H9 (cell line): Measurements from ENCODE around the gene NCBP3. TPM values are rescaled to one million over a fixed set of nuclear protein-coding genes. Genes with fewer than 3 reads are reported as not detected.
A peak's percentile ranks its signal among the peaks of the same experiment; 100 is the strongest.

ENCODE experiments used
- DNase-seq: peaks from one replicate; pipeline ENCODE4 v3.0.0-alpha.2; 2017
- H2AFZ ChIP-seq: one replicate; pipeline ENCODE4 v1.6.1; 2013; ENCODE audit warnings: mild to moderate bottlenecking, low read length, control low read depth, moderate library complexity
- H2AK5ac ChIP-seq: 2 replicates; pipeline ENCODE4 v1.6.1; 2013; ENCODE audit warnings: low read length, control low read depth, mixed read lengths; ENCODE audit not compliant: insufficient read length
- H2BK120ac ChIP-seq: one replicate; pipeline ENCODE4 v1.6.1; 2013; ENCODE audit warnings: low read depth, mild to moderate bottlenecking, low read length, control low read depth, inconsistent platforms; ENCODE audit not compliant: poor library complexity, severe bottlenecking
- H2BK12ac ChIP-seq: 2 replicates; pipeline ENCODE4 v1.6.1; 2013; ENCODE audit warnings: low read length, control low read depth, mixed read lengths, low read depth; ENCODE audit not compliant: insufficient read length
- H2BK15ac ChIP-seq: 2 replicates; pipeline ENCODE4 v1.6.1; 2013; ENCODE audit warnings: low read depth, low read length, control low read depth
- H2BK20ac ChIP-seq: one replicate; pipeline ENCODE4 v1.6.1; 2013; ENCODE audit warnings: low read depth, mild to moderate bottlenecking, low read length, control low read depth, inconsistent platforms; ENCODE audit not compliant: poor library complexity, severe bottlenecking
- H2BK5ac ChIP-seq: 2 replicates; pipeline ENCODE4 v1.6.1; 2013; ENCODE audit warnings: low read length, control low read depth, mixed read lengths; ENCODE audit not compliant: insufficient read length
- H3K14ac ChIP-seq: 2 replicates; pipeline ENCODE4 v1.6.1; 2013; ENCODE audit warnings: low read length, control low read depth; ENCODE audit not compliant: insufficient read depth
- H3K18ac ChIP-seq: 2 replicates; pipeline ENCODE4 v1.6.1; 2013; ENCODE audit warnings: low read depth, mild to moderate bottlenecking, mixed read lengths, low read length, control low read depth; ENCODE audit not compliant: insufficient read length
- H3K23ac ChIP-seq: 2 replicates; pipeline ENCODE4 v1.6.1; 2013; ENCODE audit warnings: low read length, control low read depth, mixed read lengths, low read depth; ENCODE audit not compliant: insufficient read length
- H3K23me2 ChIP-seq: 2 replicates; pipeline ENCODE4 v1.6.1; 2013; ENCODE audit warnings: low read depth, mild to moderate bottlenecking, mixed read lengths, low read length, control low read depth; ENCODE audit not compliant: insufficient read length, poor library complexity, severe bottlenecking
- H3K27ac ChIP-seq: 2 replicates; pipeline ENCODE4 v1.5.1; 2013; ENCODE audit warnings: low read length, control low read depth, mixed read lengths, low read depth; ENCODE audit not compliant: insufficient read length
- H3K27me3 ChIP-seq: 2 replicates; pipeline ENCODE4 v1.6.1; 2013; ENCODE audit warnings: low read length, control low read depth, inconsistent platforms; ENCODE audit not compliant: insufficient read depth
- H3K4ac ChIP-seq: 2 replicates; pipeline ENCODE4 v1.6.1; 2013; ENCODE audit warnings: low read depth, mild to moderate bottlenecking, control low read depth, inconsistent platforms, low read length, moderate library complexity
- H3K4me1 ChIP-seq: 2 replicates; pipeline ENCODE4 v1.6.1; 2013; ENCODE audit warnings: low read length, control low read depth, inconsistent platforms; ENCODE audit not compliant: insufficient read depth
- H3K4me2 ChIP-seq: 2 replicates; pipeline ENCODE4 v1.6.1; 2013; ENCODE audit warnings: low read length, control low read depth, mixed read lengths; ENCODE audit not compliant: insufficient read length, insufficient read depth
- H3K56ac ChIP-seq: 2 replicates; pipeline ENCODE4 v1.6.1; 2013; ENCODE audit warnings: low read depth, mild to moderate bottlenecking, mixed read lengths, low read length, control low read depth; ENCODE audit not compliant: insufficient read length
- H3K79me1 ChIP-seq: 2 replicates; pipeline ENCODE4 v1.6.1; 2013; ENCODE audit warnings: low read depth, mild to moderate bottlenecking, moderate library complexity, low read length, control low read depth, inconsistent platforms; ENCODE audit not compliant: insufficient read depth, poor library complexity, severe bottlenecking
- H3K79me2 ChIP-seq: 2 replicates; pipeline ENCODE4 v1.6.1; 2013; ENCODE audit warnings: low read length, control low read depth, inconsistent platforms; ENCODE audit not compliant: insufficient read depth
- H3K9ac ChIP-seq: 2 replicates; pipeline ENCODE4 v1.6.1; 2013; ENCODE audit warnings: low read length, control low read depth, mixed read lengths; ENCODE audit not compliant: insufficient read length; ENCODE audit errors: extremely low read depth
- H3K9me3 ChIP-seq: one replicate; pipeline ENCODE4 v1.6.1; 2013; ENCODE audit warnings: low read depth, low read length, inconsistent platforms; ENCODE audit not compliant: control insufficient read depth
- H3T11ph ChIP-seq: one replicate; pipeline ENCODE4 v1.6.1; 2013; ENCODE audit warnings: mild to moderate bottlenecking, low read length, control low read depth, inconsistent platforms
- H4K20me1 ChIP-seq: one replicate; pipeline ENCODE4 v1.6.1; 2013; ENCODE audit not compliant: control insufficient read depth, insufficient read length, insufficient read depth
- H4K5ac ChIP-seq: 2 replicates; pipeline ENCODE4 v1.6.1; 2013; ENCODE audit warnings: low read depth, mild to moderate bottlenecking, mixed read lengths, low read length, control low read depth; ENCODE audit not compliant: insufficient read length
- H4K8ac ChIP-seq: replicated peaks from 2 replicates; pipeline ENCODE4 v1.6.1; 2013; ENCODE audit warnings: low read length, control low read depth, mixed read lengths, low read depth; ENCODE audit not compliant: insufficient read length
- H4K91ac ChIP-seq: 2 replicates; pipeline ENCODE4 v1.6.1; 2013; ENCODE audit warnings: low read depth, mild to moderate bottlenecking, moderate library complexity, mixed read lengths, low read length, control low read depth; ENCODE audit not compliant: insufficient read length
- H3K27ac Mint-ChIP-seq, 3 experiments: 2 replicates in 2 of 3; 3 replicates in 1 of 3; pipeline ENCODE4 v1.8.0; 2020 to 2021; ENCODE audit warnings: mixed read lengths in 3 of 3, mild to moderate bottlenecking in 1 of 3, moderate library complexity in 1 of 3
- H3K27me3 Mint-ChIP-seq: 2 replicates; pipeline ENCODE4 v1.8.0; 2021; ENCODE audit warnings: low read depth, mild to moderate bottlenecking, moderate library complexity, mixed read lengths
- H3K36me3 Mint-ChIP-seq, 3 experiments: 2 replicates in 2 of 3; 3 replicates in 1 of 3; pipeline ENCODE4 v1.8.0; 2020 to 2021; ENCODE audit warnings: low read depth in 3 of 3, mixed read lengths in 3 of 3; ENCODE audit not compliant: insufficient read depth in 1 of 3
- H3K4me1 Mint-ChIP-seq, 2 experiments: 2 replicates each; pipeline ENCODE4 v1.8.0; 2020; ENCODE audit warnings: mixed read lengths in 2 of 2
- H3K4me3 Mint-ChIP-seq, 2 experiments: 2 replicates in 1 of 2; 3 replicates in 1 of 2; pipeline ENCODE4 v1.8.0; 2020 to 2021; ENCODE audit warnings: mild to moderate bottlenecking in 2 of 2, mixed read lengths in 2 of 2, moderate library complexity in 1 of 2
- H3K9me3 Mint-ChIP-seq, 2 experiments: 2 replicates in 1 of 2; 3 replicates in 1 of 2; pipeline ENCODE4 v1.8.0; 2020; ENCODE audit warnings: mild to moderate bottlenecking in 2 of 2, mixed read lengths in 2 of 2, moderate library complexity in 1 of 2
- WGBS: extraction: QIAGEN DNeasy Blood & Tissue Kit; methylation state at CpG from one replicate; pipeline ENCODE4 v1.1.7; 2013; ENCODE audit warnings: missing lambda C conversion rate, low lambda C conversion rate, mixed read lengths; ENCODE audit not compliant: insufficient read length; ENCODE audit errors: extremely low coverage; 5-methylcytosine and 5-hydroxymethylcytosine counted together
- total RNA-seq: library from RNA; stranded (reverse); gene quantifications from 2 replicates; pipeline ENCODE4 v1.2.1, GENCODE V29; 2021
- TF ChIP-seq, protein P1 (sequence below): fragments of 200-600 bp; sonication (generic); conservative IDR thresholded peaks from 3 replicates; pipeline ENCODE4 v1.8.0; 2021; ENCODE audit warnings: antibody characterized with exemption, mild to moderate bottlenecking

NCBP3 gene
- total RNA-seq, 1 experiment from 2014 or later, result 45.7 TPM

DNA sequence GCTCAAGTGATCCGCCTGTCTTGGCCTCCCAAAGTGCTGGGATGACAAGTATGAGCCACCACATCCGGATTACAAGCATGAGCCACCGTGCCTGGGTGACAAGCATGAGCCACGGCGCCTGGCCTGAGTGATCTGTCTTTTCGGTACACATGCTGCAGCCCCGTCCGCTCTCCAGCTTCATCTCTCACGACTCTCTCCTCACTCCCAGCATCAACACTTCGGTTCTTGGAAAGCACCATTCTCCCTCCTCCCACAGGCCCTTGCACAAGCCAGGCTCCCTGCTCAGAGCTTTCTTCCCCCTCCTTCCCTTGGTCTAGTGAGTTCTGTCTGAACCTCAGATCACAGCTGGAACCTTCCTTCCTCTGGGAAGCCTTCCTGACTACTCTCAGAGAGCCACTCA is 6.5 kb upstream of the NCBP3 start:
- H2BK5ac ChIP-seq, result no peak overlapping the region
- no peaks in the 10 kb centered on the region for H3K23me2 ChIP-seq
- H3T11ph ChIP-seq, result no peak overlapping the region
- no peak for DNase-seq
- no peaks in the 10 kb centered on the region for H3K9me3 ChIP-seq
- no peaks in the 10 kb centered on the region for H3K27me3 ChIP-seq
- Mint-ChIP-seq H3K4me1 (peaks cover 2 to 3% of the 10 kb centered on the region in 2 experiments; a peak in 1 of 4 replicates), H3K27ac (peak overlapping the region in 1 of 3 experiments; percentile 57; a peak in 2 of 7 replicates), H3K9me3 (peaks cover 6 to 7% of the 10 kb centered on the region in 2 experiments; a peak in 4 of 5 replicates), H3K36me3 (no peaks in the 10 kb centered on the region; a peak in 1 of 7 replicates), H3K4me3 (no peak overlapping the region), H3K27me3 (peaks cover 25% of the 10 kb centered on the region)
- H3K23ac ChIP-seq, result no peak overlapping the region
- no peak overlapping the region for H3K4me2 ChIP-seq
- no peaks in the 10 kb centered on the region for H3K79me2 ChIP-seq
- H3K4me1 ChIP-seq, result no peaks in the 10 kb centered on the region
- H3K9ac ChIP-seq, result no peak overlapping the region
- no peak overlapping the region for H4K8ac ChIP-seq
- no peak overlapping the region for H3K14ac ChIP-seq
- no CpG with 5 or more reads among the region's 10 CpGs for WGBS
- no peak overlapping the region for H3K27ac ChIP-seq
- H2BK120ac ChIP-seq, result no peak overlapping the region
- no peaks in the 10 kb centered on the region for H3K79me1 ChIP-seq
- no peak overlapping the region for H4K5ac ChIP-seq
- TF ChIP-seq, protein P1, sequence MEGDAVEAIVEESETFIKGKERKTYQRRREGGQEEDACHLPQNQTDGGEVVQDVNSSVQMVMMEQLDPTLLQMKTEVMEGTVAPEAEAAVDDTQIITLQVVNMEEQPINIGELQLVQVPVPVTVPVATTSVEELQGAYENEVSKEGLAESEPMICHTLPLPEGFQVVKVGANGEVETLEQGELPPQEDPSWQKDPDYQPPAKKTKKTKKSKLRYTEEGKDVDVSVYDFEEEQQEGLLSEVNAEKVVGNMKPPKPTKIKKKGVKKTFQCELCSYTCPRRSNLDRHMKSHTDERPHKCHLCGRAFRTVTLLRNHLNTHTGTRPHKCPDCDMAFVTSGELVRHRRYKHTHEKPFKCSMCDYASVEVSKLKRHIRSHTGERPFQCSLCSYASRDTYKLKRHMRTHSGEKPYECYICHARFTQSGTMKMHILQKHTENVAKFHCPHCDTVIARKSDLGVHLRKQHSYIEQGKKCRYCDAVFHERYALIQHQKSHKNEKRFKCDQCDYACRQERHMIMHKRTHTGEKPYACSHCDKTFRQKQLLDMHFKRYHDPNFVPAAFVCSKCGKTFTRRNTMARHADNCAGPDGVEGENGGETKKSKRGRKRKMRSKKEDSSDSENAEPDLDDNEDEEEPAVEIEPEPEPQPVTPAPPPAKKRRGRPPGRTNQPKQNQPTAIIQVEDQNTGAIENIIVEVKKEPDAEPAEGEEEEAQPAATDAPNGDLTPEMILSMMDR, result no peak
- no peak overlapping the region for H2BK15ac ChIP-seq
- H3K4ac ChIP-seq, result no peak overlapping the region
- H3K56ac ChIP-seq, result no peak overlapping the region
- no peaks in the 10 kb centered on the region for H4K20me1 ChIP-seq
- no peak overlapping the region for H2BK20ac ChIP-seq
- no peak overlapping the region for H2BK12ac ChIP-seq
- no peak overlapping the region for H3K18ac ChIP-seq
- no peak overlapping the region for H4K91ac ChIP-seq
- H2AFZ ChIP-seq, result no peak overlapping the region
- H2AK5ac ChIP-seq, result no peak overlapping the region
